HG03066 (cell line): Measurements from ENCODE around the gene TM9SF2.
"Not testable (repeated sequence)": the region's sequence is repeated elsewhere in the genome, so short reads cannot be mapped to it uniquely, and the experiment has no call there.

Experiments
- ATAC-seq: cut with Tn5 transposase; IDR thresholded peaks from one replicate; pipeline ENCODE4 v1.9.1; 2021; ENCODE audit warnings: low read depth; ENCODE audit not compliant: unreplicated experiment

Gene TM9SF2

GRCh38 chr13:99528547-99528946 lies 27.3 kb downstream of the TM9SF2 start:
- no peak for ATAC-seq

GRCh38 chr13:99536023-99536422 lies 34.8 kb downstream of the TM9SF2 start:
- no peak for ATAC-seq

- no peak for ATAC-seq
Measured at GRCh38 chr13:99540530-99540929, 39.3 kb downstream of the TM9SF2 start.

- ATAC-seq = peak; percentile 98
Measured at GRCh38 chr13:99542788-99543406, 41.6 kb downstream of the TM9SF2 start.

- ATAC-seq = no peak
Measured at GRCh38 chr13:99545361-99545760, 44.1 kb downstream of the TM9SF2 start.

- no peak for ATAC-seq
Measured at GRCh38 chr13:99545979-99546378, 44.7 kb downstream of the TM9SF2 start.

GRCh38 chr13:99546878-99547277 lies 45.6 kb downstream of the TM9SF2 start:
- no peak for ATAC-seq

GRCh38 chr13:99548448-99548847 lies 47.2 kb downstream of the TM9SF2 start:
- peak; percentile 64 for ATAC-seq

- ATAC-seq = no peak
Measured at GRCh38 chr13:99553033-99553432, 51.8 kb downstream of the TM9SF2 start.

GRCh38 chr13:99555149-99555548 lies 53.9 kb downstream of the TM9SF2 start:
- ATAC-seq = no peak

GRCh38 chr13:99556867-99557443 lies 55.7 kb downstream of the TM9SF2 start:
- no peak for ATAC-seq

- ATAC-seq = no peak
Measured at GRCh38 chr13:99558570-99559180, 57.4 kb downstream of the TM9SF2 start.

- no peak for ATAC-seq
Measured at GRCh38 chr13:99559560-99559959, 58.3 kb downstream of the TM9SF2 start.

- ATAC-seq = no peak
Measured at GRCh38 chr13:99563404-99563803, 62.1 kb downstream of the TM9SF2 start.

GRCh38 chr13:99564386-99564785 lies 63.1 kb downstream of the TM9SF2 start:
- ATAC-seq = no peak

- ATAC-seq = no peak
Measured at GRCh38 chr13:99565478-99566124, 64.3 kb downstream of the TM9SF2 start.

- ATAC-seq = no peak
Measured at GRCh38 chr13:99566125-99567083, 65.1 kb downstream of the TM9SF2 start.

GRCh38 chr13:99568901-99569300 lies 67.6 kb downstream of the TM9SF2 start:
- not testable (repeated sequence) for ATAC-seq

- ATAC-seq = no peak
Measured at GRCh38 chr13:99572131-99572530, 70.9 kb downstream of the TM9SF2 start.

GRCh38 chr13:99572921-99573320 lies 71.6 kb downstream of the TM9SF2 start:
- no peak for ATAC-seq
